Measurements from ENCODE around the gene PTPRD.

PTPRD gene

GRCh38 chr9:9753266-9753665 is 859.5 kb downstream of the PTPRD start:
- no peak for DNase-seq (ENCODE audit: low read depth in 2 of 2)

GRCh38 chr9:9752722-9753121 is 860.1 kb downstream of the PTPRD start:
- DNase-seq (ENCODE audit: low read depth in 2 of 2) = no peak

GRCh38 chr9:9751996-9752395 is 860.8 kb downstream of the PTPRD start:
- DNase-seq (ENCODE audit: low read depth in 2 of 2) = no peak

DNA sequence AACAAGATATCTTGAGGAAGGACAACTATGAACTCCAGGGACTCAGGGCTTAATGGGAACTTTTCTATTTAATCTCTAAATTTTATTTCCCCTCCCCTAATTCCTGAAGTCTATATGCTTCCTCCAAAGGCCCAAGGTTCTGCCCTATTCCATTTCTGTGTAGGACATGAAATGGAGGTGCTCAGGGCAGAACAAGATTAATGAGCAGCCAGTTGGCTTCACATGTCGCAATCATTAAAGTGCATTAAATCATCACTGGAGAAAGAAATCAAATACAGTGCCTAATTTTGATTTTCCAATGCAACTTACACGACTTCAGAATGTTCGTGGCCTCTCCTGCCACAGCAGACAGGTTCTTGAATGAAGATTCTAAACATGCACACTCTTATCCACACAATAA is 862.1 kb downstream of the PTPRD start:
- DNase-seq (ENCODE audit: low read depth in 2 of 2) = no peak

GRCh38 chr9:9749591-9749990 is 863.2 kb downstream of the PTPRD start:
- DNase-seq (ENCODE audit: low read depth in 2 of 2) = no peak

- no peak for DNase-seq (ENCODE audit: low read depth in 2 of 2)
Measured at GRCh38 chr9:9747787-9748186, 865.0 kb downstream of the PTPRD start.

DNA sequence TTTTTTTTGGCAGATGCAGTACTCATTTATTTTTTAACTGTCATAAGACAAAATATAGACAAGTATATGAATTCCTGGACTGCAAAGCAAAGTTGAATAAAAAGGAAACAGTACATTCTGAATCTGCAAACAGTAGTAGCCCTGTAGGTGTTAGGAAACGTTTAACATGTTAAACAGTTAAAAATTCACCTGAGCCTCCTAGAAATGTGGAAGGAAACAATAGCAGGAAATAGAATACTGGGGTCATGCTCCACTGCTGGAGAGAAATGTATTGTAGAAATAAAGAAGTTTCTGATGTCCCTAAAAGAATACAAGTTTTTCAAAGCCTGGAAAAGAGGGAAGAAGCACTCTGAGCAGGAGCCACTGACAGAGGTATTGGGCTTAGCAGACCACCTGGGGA is 866.0 kb downstream of the PTPRD start:
- DNase-seq (ENCODE audit: low read depth in 2 of 2) = no peak

GRCh38 chr9:9743822-9744221 is 869.0 kb downstream of the PTPRD start:
- DNase-seq (ENCODE audit: low read depth in 2 of 2) = no peak

- DNase-seq (ENCODE audit: low read depth in 2 of 2) = no peak
Measured at GRCh38 chr9:9730174-9730573, 882.6 kb downstream of the PTPRD start.

DNA sequence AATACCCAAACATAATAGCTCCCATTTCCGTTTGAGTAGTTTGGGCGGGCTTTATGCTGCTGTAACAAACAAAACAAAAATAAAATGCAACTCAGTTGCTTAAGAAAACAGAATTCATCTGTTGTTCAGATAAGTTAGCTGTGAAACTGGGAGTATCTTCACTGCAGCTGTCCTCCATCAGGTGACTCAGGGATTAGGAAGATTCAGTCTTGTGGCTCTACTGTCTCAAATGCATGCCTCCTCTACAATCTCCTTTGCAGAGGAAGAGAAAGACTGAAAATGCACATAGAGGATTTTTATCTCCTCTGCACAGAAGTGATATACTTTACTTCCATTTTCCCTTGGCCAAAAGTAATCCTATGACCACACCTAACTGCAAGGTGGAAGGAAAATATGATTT is 883.7 kb downstream of the PTPRD start:
- DNase-seq (ENCODE audit: low read depth in 2 of 2) = no peak

- no peak for DNase-seq (ENCODE audit: low read depth in 2 of 2)
Measured at GRCh38 chr9:9719373-9720112, 893.3 kb downstream of the PTPRD start.

GRCh38 chr9:9718691-9719090 is 894.1 kb downstream of the PTPRD start:
- DNase-seq (ENCODE audit: low read depth in 2 of 2) = no peak

- no peak for DNase-seq (ENCODE audit: low read depth in 2 of 2)
Measured at GRCh38 chr9:9679433-9679832, 933.4 kb downstream of the PTPRD start.

DNA sequence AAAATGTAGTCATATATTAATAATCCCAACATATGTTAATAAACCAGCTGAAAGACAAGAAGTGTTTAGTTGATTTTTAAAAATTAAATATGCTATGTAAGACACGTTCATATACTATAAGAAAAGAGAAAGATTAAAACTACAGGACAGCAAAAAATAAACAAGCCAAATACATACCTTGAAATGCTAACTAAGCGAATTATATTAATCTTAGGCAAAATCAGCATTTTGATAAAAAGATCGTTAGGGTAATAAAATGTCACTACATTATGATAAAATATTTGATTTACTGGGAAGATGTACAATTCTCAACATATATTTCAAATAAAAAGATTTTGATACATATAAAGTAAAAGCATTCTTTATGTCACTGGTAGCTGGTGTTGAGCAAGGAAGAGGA is 938.3 kb downstream of the PTPRD start:
- DNase-seq (ENCODE audit: low read depth in 2 of 2) = no peak

- DNase-seq (ENCODE audit: low read depth in 2 of 2) = no peak
Measured at GRCh38 chr9:9670454-9670853, 942.3 kb downstream of the PTPRD start.

GRCh38 chr9:9645006-9645405 is 967.8 kb downstream of the PTPRD start:
- no peak for DNase-seq (ENCODE audit: low read depth in 2 of 2)

- no peak for DNase-seq (ENCODE audit: low read depth in 2 of 2)
Measured at GRCh38 chr9:9631284-9631683, 981.5 kb downstream of the PTPRD start.

- no peak for DNase-seq (ENCODE audit: low read depth in 2 of 2)
Measured at GRCh38 chr9:9625248-9625647, 987.6 kb downstream of the PTPRD start.

DNA sequence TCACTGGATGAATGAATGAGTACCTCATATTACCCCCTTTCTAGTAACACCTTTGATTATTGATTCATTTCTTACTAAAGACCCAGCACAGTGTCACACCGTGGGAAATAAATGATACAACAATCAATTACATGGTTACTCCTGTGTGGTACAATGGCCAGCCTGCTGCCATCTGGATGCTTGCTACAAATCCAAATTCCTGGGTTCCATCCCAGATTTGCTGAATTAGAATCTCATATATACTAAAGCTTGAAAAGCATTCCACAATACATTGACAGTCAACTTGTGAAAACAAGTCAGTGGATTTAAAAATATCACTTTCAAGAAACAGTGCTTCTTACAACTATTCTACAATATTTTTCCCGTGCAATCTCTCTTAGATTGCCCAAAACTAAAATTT is 989.3 kb downstream of the PTPRD start:
- DNase-seq (ENCODE audit: low read depth in 2 of 2) = no peak

- DNase-seq (ENCODE audit: low read depth in 2 of 2) = no peak
Measured at GRCh38 chr9:9621355-9621940, 991.4 kb downstream of the PTPRD start.

DNA sequence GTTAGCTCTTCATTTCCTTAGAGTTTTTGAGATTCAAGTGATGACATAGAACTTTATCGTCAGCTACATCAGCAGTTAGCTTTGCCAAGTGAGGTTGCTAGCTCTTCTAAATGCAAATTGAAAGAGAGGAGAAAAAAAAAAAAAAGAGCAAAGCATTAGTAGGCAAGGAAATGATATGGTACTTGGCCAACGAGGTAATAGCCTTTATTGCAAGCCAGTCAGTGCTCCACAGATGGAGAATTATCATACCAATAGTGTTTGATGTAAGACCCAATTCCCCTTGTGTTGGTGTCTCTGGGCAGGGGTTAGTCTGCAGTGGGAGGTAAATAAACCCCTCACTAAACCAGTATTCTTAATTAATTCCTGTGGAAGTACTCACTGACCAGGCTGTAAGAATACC is 992.1 kb downstream of the PTPRD start:
- no peak for DNase-seq (ENCODE audit: low read depth in 2 of 2)

DNA sequence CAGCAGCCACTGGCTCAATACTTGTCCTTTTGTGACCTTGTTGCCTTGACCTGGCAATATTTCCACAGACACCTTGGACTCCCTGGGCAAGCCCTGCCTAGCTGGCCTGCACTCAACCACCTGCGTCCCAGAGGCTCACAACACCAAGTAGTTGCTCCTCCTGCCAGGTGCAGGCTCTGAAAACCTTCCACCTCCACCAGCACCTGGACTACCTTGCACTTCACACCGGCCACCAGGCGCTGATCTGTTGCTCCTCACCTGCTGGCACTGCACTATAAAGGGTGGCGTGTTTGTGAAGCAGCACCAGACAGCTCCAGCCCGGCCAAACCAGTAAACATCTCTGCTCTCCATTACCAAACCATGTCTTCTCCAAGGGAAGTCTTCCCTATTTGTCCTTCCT is 997.7 kb downstream of the PTPRD start:
- no peak for DNase-seq (ENCODE audit: low read depth in 2 of 2)

- no peak for DNase-seq (ENCODE audit: low read depth in 2 of 2)
Measured at GRCh38 chr9:9614607-9615006, 998.2 kb downstream of the PTPRD start.

DNA sequence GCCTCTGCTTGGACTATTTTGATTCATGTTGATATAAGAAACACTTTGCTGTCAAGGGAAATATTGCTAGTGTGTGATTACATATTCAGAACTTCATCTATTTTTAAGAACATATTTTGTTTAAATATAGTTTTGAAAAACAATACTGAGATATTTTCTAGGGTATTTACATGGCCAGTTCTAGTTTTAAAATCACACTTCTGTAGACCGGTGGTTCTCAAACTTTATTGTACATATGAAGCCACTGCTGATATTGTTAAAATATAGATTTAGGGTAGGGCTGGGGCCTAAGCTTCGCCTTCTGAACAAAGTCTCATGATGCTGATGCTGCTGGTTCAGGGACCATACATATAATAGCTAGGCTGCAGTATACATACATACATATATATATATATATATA is 1000.0 kb downstream of the PTPRD start:
- DNase-seq (ENCODE audit: low read depth in 2 of 2) = no peak

All from stimulated activated CD8-positive, alpha-beta memory T cell treated with anti-CD3 and anti-CD28 coated beads, Interleukin-15, amount 100 ng/mL, for 4 hours (primary cell).